Measurements from ENCODE around the gene TERT. TPM values are rescaled to one million over a fixed set of nuclear protein-coding genes. Genes with fewer than 3 reads are reported as not detected.

TERT gene
- total RNA-seq, 4 donors from 2014 or later: not detected

DNA sequence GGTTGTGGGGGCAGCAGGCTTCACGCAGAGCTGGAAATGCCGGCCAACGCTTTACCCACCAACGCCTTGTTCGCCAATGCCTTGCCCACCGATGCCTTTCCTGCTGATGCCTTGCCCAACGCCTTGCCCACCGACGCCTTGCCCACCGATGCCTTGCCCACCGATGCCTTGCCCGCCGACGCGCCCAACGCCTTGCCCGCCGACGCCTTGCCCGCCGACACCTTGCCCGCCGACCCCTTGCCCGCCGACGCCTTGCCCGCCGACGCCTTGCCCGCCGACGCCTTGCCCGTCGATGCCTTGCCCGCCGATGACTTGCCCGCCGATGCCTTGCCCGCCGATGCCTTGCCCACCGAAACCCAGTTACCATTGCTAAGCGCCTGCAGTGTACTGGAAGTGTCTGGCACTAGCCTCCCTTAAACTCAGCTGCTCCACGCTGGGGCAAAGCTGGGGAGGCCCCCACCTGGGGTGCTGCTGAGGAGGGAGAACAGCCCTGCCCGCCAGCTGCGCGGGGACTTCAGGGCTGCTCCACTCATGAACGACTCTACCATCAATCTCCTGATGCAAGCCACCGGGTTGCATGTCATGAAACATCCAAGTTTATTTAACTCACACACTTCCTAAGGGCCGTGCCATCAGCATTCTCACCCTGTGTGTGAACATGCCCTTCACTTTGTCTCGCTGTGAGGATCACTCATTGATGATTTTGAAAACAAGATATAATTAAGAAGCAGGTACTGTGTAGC lies 67.9 kb downstream of the TERT start:
- Histone ChIP-seq H3K27ac (no peak overlapping the region), H3K9me3 (no peaks in the 10 kb centered on the region), H3K4me1 (peaks cover 0 to 4% (median 0%) of the 10 kb centered on the region in 4 donors), H3K27me3 (peaks cover 49% of the 10 kb centered on the region), H3K36me3 (no peaks in the 10 kb centered on the region), H3K4me3 (no peak overlapping the region)
- 85 to 86% methylated on average over 13 to 50 of the region's 50 CpGs for WGBS, 2 donors (ENCODE audit: low coverage in 1 of 2)
- intact Hi-C loops (cut with DNase I; ENCODE audit: low total_unique reads) (no loop called here), in situ Hi-C loops (cut with MboI; ENCODE audit: low pct_ligation_motif_present in 1 of 4, low pct_unique_long_range_greater_than_20kb in 1 of 4, low sequenced_read_pairs in 3 of 4) (no loop called here)
- DNase-seq: no peak
- TF ChIP-seq POLR2AphosphoS5 (IDR thresholded peaks at IDR 0.05): no peak
- TF ChIP-seq, protein P1, sequence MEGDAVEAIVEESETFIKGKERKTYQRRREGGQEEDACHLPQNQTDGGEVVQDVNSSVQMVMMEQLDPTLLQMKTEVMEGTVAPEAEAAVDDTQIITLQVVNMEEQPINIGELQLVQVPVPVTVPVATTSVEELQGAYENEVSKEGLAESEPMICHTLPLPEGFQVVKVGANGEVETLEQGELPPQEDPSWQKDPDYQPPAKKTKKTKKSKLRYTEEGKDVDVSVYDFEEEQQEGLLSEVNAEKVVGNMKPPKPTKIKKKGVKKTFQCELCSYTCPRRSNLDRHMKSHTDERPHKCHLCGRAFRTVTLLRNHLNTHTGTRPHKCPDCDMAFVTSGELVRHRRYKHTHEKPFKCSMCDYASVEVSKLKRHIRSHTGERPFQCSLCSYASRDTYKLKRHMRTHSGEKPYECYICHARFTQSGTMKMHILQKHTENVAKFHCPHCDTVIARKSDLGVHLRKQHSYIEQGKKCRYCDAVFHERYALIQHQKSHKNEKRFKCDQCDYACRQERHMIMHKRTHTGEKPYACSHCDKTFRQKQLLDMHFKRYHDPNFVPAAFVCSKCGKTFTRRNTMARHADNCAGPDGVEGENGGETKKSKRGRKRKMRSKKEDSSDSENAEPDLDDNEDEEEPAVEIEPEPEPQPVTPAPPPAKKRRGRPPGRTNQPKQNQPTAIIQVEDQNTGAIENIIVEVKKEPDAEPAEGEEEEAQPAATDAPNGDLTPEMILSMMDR (IDR thresholded peaks at IDR 0.05): no peak
- TF ChIP-seq EP300 (IDR thresholded peaks at IDR 0.05; ENCODE audit: low read depth): no peak
- no peak for TF ChIP-seq POLR2A (IDR thresholded peaks at IDR 0.05)

DNA sequence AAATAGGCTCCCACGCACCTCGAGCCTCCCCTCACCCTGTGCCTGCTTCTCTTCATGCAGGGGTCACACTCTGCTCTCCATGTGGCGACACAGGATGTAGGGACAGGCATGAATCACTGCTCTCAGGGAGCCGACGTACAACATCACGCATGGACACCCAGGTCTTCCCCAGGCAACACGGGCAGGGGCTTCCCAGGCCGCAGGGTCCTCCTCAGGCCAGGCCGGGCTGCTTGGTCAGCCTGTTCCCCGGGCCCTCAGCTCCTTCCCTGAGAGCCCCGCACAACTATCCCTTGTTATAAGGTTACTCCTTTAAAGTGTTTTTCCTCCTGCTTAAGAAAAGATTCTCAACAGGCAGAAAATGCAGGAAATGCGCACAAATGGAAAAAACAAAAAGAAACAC lies 68.6 kb downstream of the TERT start:
- Histone ChIP-seq H3K27me3 (peaks cover 43% of the 10 kb centered on the region), H3K36me3 (no peaks in the 10 kb centered on the region), H3K9me3 (no peaks in the 10 kb centered on the region), H3K4me3 (no peak overlapping the region), H3K27ac (no peak overlapping the region), H3K4me1 (peaks cover 0 to 4% (median 0%) of the 10 kb centered on the region in 4 donors)
- intact Hi-C loops (cut with DNase I; ENCODE audit: low total_unique reads) (no loop called here), in situ Hi-C loops (cut with MboI; ENCODE audit: low pct_ligation_motif_present in 1 of 4, low pct_unique_long_range_greater_than_20kb in 1 of 4, low sequenced_read_pairs in 3 of 4) (no loop called here)
- TF ChIP-seq POLR2AphosphoS5 (IDR thresholded peaks at IDR 0.05): no peak
- TF ChIP-seq POLR2A (IDR thresholded peaks at IDR 0.05): no peak
- TF ChIP-seq, protein P1 (IDR thresholded peaks at IDR 0.05): no peak
- no peak for TF ChIP-seq EP300 (IDR thresholded peaks at IDR 0.05; ENCODE audit: low read depth)
- no peak for DNase-seq
- WGBS, 2 donors (ENCODE audit: low coverage in 1 of 2): 75 to 83% methylated on average over 3 to 12 of the region's 12 CpGs

DNA sequence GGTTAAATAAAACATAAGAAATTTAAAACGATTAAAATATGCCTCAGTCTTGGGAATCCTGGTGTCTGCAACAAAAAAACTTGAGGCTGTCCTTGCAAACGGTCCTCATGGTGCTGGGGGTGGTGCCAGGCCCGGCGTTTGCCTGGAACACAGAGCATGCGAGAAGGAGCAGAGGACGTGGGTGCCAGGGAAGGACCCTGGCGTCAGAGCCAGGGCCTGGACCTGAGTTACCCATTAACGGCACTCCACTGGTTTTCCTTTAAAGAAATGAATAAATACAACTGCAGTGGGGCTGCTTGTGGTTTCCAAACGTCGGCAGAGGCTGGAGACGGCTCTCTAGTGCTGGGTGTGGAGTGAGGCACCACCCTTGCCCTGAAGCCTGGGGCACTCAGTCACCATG lies 69.8 kb downstream of the TERT start, which contains the start of gene SLC6A18:
SLC6A18 (plus strand) TSS at position 301 of the 400 bp plus-strand sequence; CDS start at position 398, 97 bp downstream.
- WGBS, 2 donors (ENCODE audit: low coverage in 1 of 2): 80 to 81% methylated on average over 6 to 11 of the region's 11 CpGs
- Histone ChIP-seq H3K27me3 (peaks cover 31% of the 10 kb centered on the region), H3K27ac (no peak within 1 kb of the TSS), H3K9me3 (no peaks in the 10 kb centered on the region), H3K4me1 (peaks cover 0 to 4% (median 0%) of the 10 kb centered on the region in 4 donors), H3K36me3 (no peaks in the 10 kb centered on the region), H3K4me3 (no peak within 1 kb of the TSS)
- no peak for DNase-seq
- TF ChIP-seq, protein P1 (IDR thresholded peaks at IDR 0.05): no peak
- TF ChIP-seq EP300 (IDR thresholded peaks at IDR 0.05; ENCODE audit: low read depth): no peak
- no peak for TF ChIP-seq POLR2AphosphoS5 (IDR thresholded peaks at IDR 0.05)
- no peak for TF ChIP-seq POLR2A (IDR thresholded peaks at IDR 0.05)
- in situ Hi-C loops (cut with MboI; ENCODE audit: low pct_ligation_motif_present in 1 of 4, low pct_unique_long_range_greater_than_20kb in 1 of 4, low sequenced_read_pairs in 3 of 4) (no loop called here), intact Hi-C loops (cut with DNase I; ENCODE audit: low total_unique reads) (no loop called here)

DNA sequence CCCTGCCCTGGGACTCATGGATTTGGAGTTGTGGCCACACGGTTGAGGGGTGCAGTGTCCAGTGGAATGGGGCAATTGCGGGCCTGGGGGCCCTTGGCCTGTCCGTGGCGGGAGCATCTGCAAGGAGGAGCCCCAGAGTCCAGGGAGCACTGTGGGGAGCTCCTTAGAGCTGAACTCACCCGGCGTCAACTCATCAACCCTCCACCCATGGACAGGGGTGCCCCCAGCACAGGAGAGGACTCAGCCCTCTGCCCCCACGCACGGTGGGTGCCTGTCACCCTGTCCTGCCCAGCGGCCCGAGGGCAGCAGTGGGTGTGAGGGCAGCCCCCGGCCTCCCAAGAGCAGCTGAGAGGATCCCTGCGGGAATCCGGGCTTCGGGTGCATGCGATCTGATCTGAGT lies 70.2 kb downstream of the TERT start:
- Histone ChIP-seq H3K36me3 (no peaks in the 10 kb centered on the region), H3K4me1 (peaks cover 0 to 4% (median 0%) of the 10 kb centered on the region in 4 donors), H3K9me3 (no peaks in the 10 kb centered on the region), H3K27me3 (peaks cover 27% of the 10 kb centered on the region), H3K4me3 (no peak overlapping the region), H3K27ac (no peak overlapping the region)
- in situ Hi-C loops (cut with MboI; ENCODE audit: low pct_ligation_motif_present in 1 of 4, low pct_unique_long_range_greater_than_20kb in 1 of 4, low sequenced_read_pairs in 3 of 4): no loop called here
- no peak for DNase-seq
- intact Hi-C loops (cut with DNase I; ENCODE audit: low total_unique reads): no loop called here
- 90% methylated on average over 15 of the region's 15 CpGs; no CpG with 5 or more reads in 1 of the 2 donors for WGBS, 2 donors (ENCODE audit: low coverage in 1 of 2)
- TF ChIP-seq, protein P1 (IDR thresholded peaks at IDR 0.05): no peak
- TF ChIP-seq POLR2A (IDR thresholded peaks at IDR 0.05) (no peak), POLR2AphosphoS5 (IDR thresholded peaks at IDR 0.05) (no peak), EP300 (IDR thresholded peaks at IDR 0.05; ENCODE audit: low read depth) (no peak)
